Esophagus muscularis mucosa (tissue), 4 donors: Measurements from ENCODE around the gene VSIG4. TPM values are rescaled to one million over a fixed set of nuclear protein-coding genes. Genes with fewer than 3 reads are reported as not detected.

Experiments
- DNase-seq: peaks from one replicate; pipeline ENCODE4 v3.0.0-alpha.2; 2017; ENCODE audit errors: extremely low spot score
- H3K27ac ChIP-seq, 4 donors: fragments of 200-600 bp; sonication (generic); replicated peaks in 1 of 4; 1 replicate in 3 of 4; 2 replicates in 1 of 4; pipeline ENCODE4 v1.5.1; 2016 to 2019; ENCODE audit warnings: mild to moderate bottlenecking in 1 of 4
- H3K27me3 ChIP-seq, 4 donors: fragments of 200-600 bp; sonication (generic); one replicate each; pipeline versions ENCODE4 v1.5.1 to v1.6.0; 2016 to 2019
- H3K36me3 ChIP-seq, 4 donors: fragments of 200-600 bp; sonication (generic); one replicate each; pipeline ENCODE4 v1.5.1; 2016 to 2019
- H3K4me1 ChIP-seq, 4 donors: fragments of 200-600 bp; sonication (generic); one replicate each; pipeline ENCODE4 v1.5.1; 2016 to 2019
- H3K4me3 ChIP-seq, 4 donors: fragments of 200-600 bp; sonication (generic); 1 replicate in 2 of 4; 2 replicates in 2 of 4; pipeline ENCODE4 v1.5.1; 2016 to 2019; ENCODE audit warnings: mild to moderate bottlenecking in 4 of 4, moderate library complexity in 1 of 4
- H3K9me3 ChIP-seq, 4 donors: fragments of 200-600 bp; sonication (generic); 1 replicate in 3 of 4; 2 replicates in 1 of 4; pipeline ENCODE4 v1.5.1; 2016 to 2019
- EP300 ChIP-seq: sonication (generic); formaldehyde crosslinking; IDR thresholded peaks from one replicate; pipeline ENCODE4 v1.6.1; 2017; ENCODE audit warnings: antibody characterized with exemption
- POLR2A ChIP-seq: fragments of 450-650 bp; IDR thresholded peaks from one replicate; pipeline ENCODE4 v1.6.1; 2017; ENCODE audit warnings: antibody characterized with exemption, moderate library complexity, mild to moderate bottlenecking, low read depth
- POLR2AphosphoS5 ChIP-seq, 2 donors: sonication (generic); formaldehyde crosslinking; IDR thresholded peaks; one replicate each; pipeline ENCODE4 v1.6.1; 2017; ENCODE audit warnings: antibody characterized with exemption in 2 of 2
- WGBS: methylation state at CpG from one replicate; pipeline ENCODE4 v1.1.5; 2018; 5-methylcytosine and 5-hydroxymethylcytosine counted together
- intact Hi-C: fragments of 100-400 bp; cut with DNase I; formaldehyde crosslinking; loops from one replicate; pipeline ENCODE4 v1.15.1; 2023
- total RNA-seq, 4 donors: library from RNA; depleted of rRNA; stranded (reverse); fragments of >200 nt; gene quantifications; one replicate each; pipeline versions ENCODE4 v1.1.0 to v1.2.1, GENCODE V29; 2016
- TF ChIP-seq, protein P1 (sequence below), 3 experiments: fragments of 200-600 bp in 2 of 3; fragments of 450-650 bp in 1 of 3; sonication (generic) in 2 of 3; IDR thresholded peaks; one replicate each; pipeline ENCODE4 v1.5.1; 2017 to 2019; ENCODE audit warnings: antibody characterized with exemption in 3 of 3, mild to moderate bottlenecking in 2 of 3, moderate library complexity in 1 of 3

Gene VSIG4
- total RNA-seq, 4 donors from 2014 or later: 64.0 to 164 (median 114) TPM

DNA sequence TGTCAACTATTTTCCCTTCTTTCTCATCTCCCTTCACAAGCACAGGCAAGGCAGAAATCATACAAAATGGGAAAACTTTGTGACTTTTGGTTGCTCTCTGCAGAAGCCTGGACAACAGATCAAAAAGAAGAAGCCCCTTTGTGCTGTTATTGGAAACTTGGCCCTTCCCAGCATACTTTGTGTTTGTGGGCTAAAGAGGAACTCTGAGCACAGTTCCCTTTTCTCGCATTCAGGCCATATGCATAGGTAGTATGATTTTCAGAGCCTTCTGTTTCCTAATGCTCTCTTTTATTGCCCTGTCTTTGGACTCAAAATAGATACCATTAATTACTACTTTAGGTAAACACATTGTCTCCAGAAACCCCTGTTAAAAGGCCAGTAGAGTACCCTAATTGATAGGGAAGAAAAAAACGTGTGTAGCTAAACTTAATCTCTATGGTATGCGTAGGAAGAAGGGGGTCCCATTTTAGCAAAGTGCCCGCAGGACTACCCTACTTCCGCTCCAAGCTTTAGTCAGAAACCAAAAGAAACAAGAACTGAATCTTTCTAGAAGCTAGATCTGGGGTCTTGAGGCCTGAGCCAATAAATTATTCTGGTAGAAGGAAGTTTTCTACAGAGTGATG is 26.6 kb downstream of the VSIG4 start:
- Histone ChIP-seq H3K4me1 (no peaks in the 10 kb centered on the region), H3K4me3 (no peak overlapping the region), H3K27me3 (peaks cover 0 to 2% (median 0%) of the 10 kb centered on the region in 4 donors), H3K27ac (no peak overlapping the region), H3K9me3 (no peaks in the 10 kb centered on the region), H3K36me3 (no peaks in the 10 kb centered on the region)
- WGBS: 66% methylated on average over 5 of the region's 5 CpGs
- no peak for DNase-seq
- TF ChIP-seq, protein P1, sequence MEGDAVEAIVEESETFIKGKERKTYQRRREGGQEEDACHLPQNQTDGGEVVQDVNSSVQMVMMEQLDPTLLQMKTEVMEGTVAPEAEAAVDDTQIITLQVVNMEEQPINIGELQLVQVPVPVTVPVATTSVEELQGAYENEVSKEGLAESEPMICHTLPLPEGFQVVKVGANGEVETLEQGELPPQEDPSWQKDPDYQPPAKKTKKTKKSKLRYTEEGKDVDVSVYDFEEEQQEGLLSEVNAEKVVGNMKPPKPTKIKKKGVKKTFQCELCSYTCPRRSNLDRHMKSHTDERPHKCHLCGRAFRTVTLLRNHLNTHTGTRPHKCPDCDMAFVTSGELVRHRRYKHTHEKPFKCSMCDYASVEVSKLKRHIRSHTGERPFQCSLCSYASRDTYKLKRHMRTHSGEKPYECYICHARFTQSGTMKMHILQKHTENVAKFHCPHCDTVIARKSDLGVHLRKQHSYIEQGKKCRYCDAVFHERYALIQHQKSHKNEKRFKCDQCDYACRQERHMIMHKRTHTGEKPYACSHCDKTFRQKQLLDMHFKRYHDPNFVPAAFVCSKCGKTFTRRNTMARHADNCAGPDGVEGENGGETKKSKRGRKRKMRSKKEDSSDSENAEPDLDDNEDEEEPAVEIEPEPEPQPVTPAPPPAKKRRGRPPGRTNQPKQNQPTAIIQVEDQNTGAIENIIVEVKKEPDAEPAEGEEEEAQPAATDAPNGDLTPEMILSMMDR (IDR thresholded peaks at IDR 0.05): no peak
- TF ChIP-seq EP300 (no peak), POLR2AphosphoS5 (IDR thresholded peaks at IDR 0.05) (no peak), POLR2A (no peak)
- intact Hi-C loops: no loop called here

DNA sequence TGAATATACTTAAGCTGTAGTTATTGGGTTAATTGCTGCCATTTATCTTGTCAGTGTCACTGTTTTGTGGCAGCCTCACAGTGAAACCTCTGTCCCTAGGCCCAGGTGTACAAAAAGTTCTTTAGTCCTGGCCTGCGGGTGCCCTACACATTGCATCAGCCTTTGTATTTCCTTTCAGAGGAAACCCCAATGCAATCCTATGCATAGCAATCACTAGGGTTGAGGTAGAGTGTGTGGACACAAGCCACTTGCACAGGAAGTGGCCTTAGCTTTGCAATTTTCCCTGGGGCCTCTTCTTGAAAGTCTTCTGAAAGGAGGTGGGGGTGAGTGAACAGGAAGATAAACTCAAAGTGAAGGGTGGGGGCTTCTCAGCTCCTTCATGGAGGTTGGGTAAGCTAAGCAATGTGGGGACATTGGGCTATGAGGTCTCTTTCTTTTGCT is 27.8 kb downstream of the VSIG4 start:
- H3K36me3 ChIP-seq: no peaks in the 10 kb centered on the region
- H3K27me3 ChIP-seq: peaks cover 0 to 2% (median 0%) of the 10 kb centered on the region in 4 donors
- H3K4me3 ChIP-seq: no peak overlapping the region
- H3K9me3 ChIP-seq: no peaks in the 10 kb centered on the region
- DNase-seq: no peak
- H3K27ac ChIP-seq: no peak overlapping the region
- H3K4me1 ChIP-seq: no peaks in the 10 kb centered on the region
- intact Hi-C loops: no loop called here
- 70% methylated on average over 1 of the region's 1 CpG for WGBS
- TF ChIP-seq POLR2A (no peak), EP300 (no peak), POLR2AphosphoS5 (IDR thresholded peaks at IDR 0.05) (no peak)
- TF ChIP-seq, protein P1 (IDR thresholded peaks at IDR 0.05): no peak

DNA sequence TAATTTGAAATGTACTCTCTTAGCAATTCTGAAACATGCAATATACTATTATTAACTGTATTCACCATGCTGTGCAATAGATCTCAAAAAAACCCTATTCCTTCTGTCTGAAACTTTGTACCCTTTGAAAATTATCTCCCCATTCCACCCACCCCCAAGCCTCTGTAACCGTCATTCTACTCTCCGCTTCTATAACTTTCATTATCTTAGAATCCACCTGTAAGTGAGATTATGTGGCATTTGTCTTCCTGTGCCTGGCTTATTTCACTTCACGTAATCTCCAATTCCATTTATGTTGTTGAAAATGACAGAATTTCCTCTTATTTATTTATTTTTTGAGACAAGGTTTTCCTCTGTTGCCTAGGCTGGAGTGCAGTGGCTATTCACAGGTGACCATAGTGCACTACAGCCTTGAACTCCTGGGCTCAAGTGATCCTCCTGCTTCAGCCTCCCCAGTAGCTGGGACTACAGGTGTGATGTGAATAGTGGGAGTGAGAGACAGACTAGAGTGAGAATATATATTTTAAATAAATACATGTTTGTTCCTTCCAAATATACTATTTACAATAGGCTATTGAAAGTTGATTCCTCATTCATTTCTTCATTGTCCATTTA is 30.5 kb downstream of the VSIG4 start:
- peaks cover 0 to 2% (median 0%) of the 10 kb centered on the region in 4 donors for H3K27me3 ChIP-seq
- no peaks in the 10 kb centered on the region for H3K9me3 ChIP-seq
- H3K27ac ChIP-seq: no peak overlapping the region
- no peaks in the 10 kb centered on the region for H3K36me3 ChIP-seq
- no peak for DNase-seq
- TF ChIP-seq POLR2A: no peak
- no peak for TF ChIP-seq EP300
- TF ChIP-seq, protein P1 (IDR thresholded peaks at IDR 0.05): no peak
- no peak for TF ChIP-seq POLR2AphosphoS5 (IDR thresholded peaks at IDR 0.05)
- WGBS: 81% methylated on average over 3 of the region's 3 CpGs
- intact Hi-C loops: no loop called here
- H3K4me1 ChIP-seq: no peaks in the 10 kb centered on the region
- no peak overlapping the region for H3K4me3 ChIP-seq

DNA sequence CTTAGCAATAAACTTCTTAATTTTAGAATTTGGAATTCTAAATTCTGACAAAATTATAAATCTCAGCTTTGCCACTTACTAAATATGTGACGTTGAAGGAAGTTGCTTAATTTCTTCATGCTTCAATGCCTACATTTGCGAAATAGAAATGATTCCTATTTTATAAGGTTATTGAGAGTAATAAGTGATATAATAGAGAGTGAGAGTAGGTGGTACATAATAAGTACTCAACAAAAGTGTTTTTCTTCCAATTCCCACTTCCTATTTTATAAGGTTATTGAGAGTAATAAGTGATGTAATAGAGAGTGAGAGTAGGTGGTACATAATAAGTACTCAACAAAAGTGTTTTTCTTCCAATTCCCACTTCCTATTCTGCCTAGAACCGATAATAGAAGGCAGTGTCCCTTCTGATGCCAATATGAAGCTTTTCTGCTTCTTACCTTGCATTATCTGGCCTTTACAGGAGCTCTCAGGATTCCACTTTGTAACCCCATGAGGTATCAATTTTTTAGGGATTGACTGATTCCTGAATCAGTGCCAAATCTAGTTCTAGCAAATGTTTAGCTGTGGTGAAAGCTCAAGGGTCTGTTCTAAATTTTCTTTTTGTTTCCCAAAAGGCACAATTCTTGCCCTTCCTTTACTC is 31.4 kb downstream of the VSIG4 start:
- WGBS: 59% methylated on average over 3 of the region's 3 CpGs
- no peak overlapping the region for H3K27ac ChIP-seq
- H3K9me3 ChIP-seq: no peaks in the 10 kb centered on the region
- H3K36me3 ChIP-seq: no peaks in the 10 kb centered on the region
- TF ChIP-seq POLR2AphosphoS5 (IDR thresholded peaks at IDR 0.05) (no peak), EP300 (no peak), POLR2A (no peak)
- TF ChIP-seq, protein P1 (IDR thresholded peaks at IDR 0.05): no peak
- H3K4me1 ChIP-seq: no peaks in the 10 kb centered on the region
- no peak overlapping the region for H3K4me3 ChIP-seq
- peaks cover 0 to 2% (median 0%) of the 10 kb centered on the region in 4 donors for H3K27me3 ChIP-seq
- no peak for DNase-seq
- intact Hi-C loops: no loop called here
